ENCODE measurements around the gene RALB.
"Not testable (repeated sequence)": the region's sequence is repeated elsewhere in the genome, so short reads cannot be mapped to it uniquely, and the experiment has no call there.

RALB gene

GRCh38 chr2:120317180-120317533, 64.5 kb downstream of the RALB start:
- no peak for DNase-seq

GRCh38 chr2:120317916-120318315, 65.3 kb downstream of the RALB start:
- no peak for DNase-seq

GRCh38 chr2:120318626-120319025, 66.0 kb downstream of the RALB start:
- no peak for DNase-seq

GRCh38 chr2:120319123-120319522, 66.5 kb downstream of the RALB start:
- no peak for DNase-seq

- DNase-seq = no peak
These were observed 67.2 kb downstream of the RALB start for GRCh38 chr2:120319686-120320317.

GRCh38 chr2:120320318-120320851, 67.7 kb downstream of the RALB start:
- no peak for DNase-seq

GRCh38 chr2:120320887-120321556, 68.4 kb downstream of the RALB start:
- DNase-seq = not testable (repeated sequence)

DNA sequence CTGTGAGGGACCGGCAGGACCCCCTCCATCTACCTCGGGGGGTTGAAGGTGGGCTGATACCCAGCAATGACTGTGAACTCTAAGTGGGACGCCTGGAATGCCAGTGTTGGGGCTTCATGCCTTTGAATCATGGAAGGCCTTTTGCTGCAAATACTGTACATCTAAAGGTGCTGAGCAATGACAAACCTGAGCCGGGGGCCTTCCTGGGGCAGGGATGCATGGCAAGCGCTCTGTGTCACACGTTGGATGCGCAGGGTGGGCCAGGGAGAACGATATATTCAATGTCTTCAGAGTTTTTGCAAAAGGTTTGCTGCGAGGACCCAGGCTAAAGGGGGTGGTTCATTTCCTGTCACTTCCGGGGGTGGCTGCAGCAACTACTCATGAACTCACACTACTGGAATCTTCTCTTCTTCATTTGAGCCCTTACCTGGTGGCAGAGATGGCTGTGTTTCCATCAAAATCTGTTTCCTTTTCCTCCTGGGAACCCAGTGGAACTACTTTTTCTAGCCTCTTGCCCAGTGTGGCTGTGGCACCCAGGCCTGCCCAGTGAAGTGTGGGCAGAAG, 69.2 kb downstream of the RALB start:
- no peak for DNase-seq

DNA sequence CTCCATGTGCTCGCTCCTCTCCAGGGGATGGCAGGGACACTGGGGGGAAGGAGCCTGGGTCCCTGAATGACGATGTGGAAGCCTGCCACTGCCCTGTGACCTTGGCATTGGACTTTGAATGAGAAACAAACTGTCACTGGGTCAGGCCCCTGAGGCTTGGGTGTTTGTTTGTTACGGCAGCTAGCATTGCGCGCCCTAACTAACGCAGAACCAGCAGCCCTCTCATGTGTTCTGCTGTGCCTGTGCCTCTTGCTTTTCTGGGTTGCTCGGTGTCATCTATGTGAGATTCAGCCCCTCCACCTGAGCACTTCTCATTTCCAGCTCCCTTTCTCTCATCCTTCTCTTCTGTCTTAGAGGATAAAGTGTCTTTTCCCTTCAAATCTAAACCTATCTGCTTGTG, 69.7 kb downstream of the RALB start:
- DNase-seq = no peak

DNA sequence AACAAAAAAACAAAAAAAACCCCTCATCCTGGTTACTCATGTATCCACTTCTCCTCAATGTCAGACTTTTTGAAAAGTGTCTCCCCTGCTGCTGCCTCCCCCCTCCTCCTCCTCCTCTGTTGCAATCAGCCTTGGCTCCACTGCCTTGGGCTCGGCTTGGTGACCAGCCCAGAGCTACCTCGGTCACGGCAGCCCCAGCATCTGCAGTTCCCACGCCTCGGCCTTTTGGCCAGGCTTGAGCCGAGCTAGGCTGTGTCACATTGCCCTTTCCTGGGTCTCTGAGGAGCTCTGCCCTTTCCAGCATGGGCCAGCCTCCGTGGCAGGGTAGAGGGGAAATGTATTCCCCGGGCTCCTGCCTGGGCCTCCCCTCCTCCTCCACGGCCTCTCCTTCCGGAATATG, 70.6 kb downstream of the RALB start:
- no peak for DNase-seq

- DNase-seq = no peak
These were observed 71.3 kb downstream of the RALB start for GRCh38 chr2:120323807-120324399.

DNA sequence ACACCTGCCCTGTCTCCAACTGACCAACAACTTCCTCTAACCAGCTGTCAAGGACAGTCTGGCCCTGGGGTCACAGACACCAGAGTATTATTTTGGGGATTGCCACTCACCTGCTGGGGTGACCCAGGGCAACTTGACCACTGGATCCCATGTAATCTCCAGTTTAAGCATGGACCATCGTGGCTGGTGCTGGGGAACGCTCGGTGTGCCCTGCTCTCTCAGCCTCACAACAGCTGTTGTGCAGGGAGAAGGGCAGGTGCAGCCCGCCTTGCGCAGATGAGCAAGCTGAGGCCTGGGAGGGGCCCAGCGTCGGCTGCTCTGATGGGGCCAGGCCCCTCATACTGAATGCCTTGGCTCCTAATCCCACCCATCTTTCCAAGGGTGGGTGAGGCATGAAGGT, 72.3 kb downstream of the RALB start:
- DNase-seq = no peak

DNA sequence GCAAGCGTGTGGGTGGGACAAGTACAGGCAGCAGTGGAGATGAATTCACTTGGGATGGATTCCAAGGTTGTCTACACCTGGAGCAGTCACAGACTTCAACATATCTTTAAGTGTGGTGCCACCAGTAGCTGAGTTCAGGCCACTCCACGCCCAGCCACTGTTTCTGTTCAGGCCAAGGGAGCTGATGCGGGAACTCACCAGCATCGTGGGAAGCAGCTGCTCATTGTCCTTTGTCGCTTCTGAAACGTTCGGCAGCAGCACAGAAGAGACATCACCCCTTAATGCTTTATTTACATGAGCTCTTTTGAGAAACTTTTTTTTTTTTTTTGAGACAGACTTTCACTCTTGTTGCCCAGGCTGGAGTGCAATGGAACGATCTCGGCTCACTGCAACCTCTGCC, 73.4 kb downstream of the RALB start:
- no peak for DNase-seq

GRCh38 chr2:120330946-120331822, 78.5 kb downstream of the RALB start:
- DNase-seq = no peak

DNA sequence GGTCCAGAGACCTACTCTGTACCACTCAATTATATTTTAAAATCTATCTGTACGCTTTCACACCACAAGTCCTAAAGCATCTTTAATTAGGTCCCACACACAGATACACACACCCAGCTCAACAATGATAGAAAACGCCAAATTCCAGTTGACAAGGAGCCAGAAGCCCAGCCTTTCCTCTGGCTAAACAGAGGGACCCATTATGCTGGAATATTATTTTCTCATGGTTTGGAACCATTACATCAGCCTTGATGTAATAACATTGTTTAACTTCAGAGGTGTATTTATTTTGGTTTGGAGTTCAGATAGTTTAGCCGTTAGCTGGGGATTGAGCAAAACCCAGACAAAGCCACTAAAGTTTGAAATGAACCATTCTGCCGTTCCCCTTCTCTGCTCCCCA, 79.3 kb downstream of the RALB start:
- no peak for DNase-seq

DNA sequence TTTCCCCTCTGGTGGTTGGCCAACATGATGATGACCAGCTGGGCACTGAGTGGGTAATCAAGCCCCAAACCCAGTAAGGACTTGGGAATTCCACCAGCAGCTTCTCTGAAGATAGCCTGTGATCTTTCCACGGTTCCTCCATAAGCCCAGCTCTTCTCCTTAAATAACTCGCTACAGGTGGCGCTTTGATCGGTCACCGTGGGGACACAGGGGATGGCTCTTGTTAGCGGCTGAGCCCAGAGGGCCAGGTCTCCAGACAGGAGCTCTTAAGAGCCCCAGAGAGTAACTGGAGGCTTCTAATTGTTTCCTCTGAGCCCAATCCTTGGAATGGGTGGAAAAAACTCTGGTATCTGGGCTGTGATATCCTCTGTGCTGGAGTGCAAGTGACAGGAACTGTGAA, 79.7 kb downstream of the RALB start:
- DNase-seq = no peak

GRCh38 chr2:120334068-120334467, 81.4 kb downstream of the RALB start:
- no peak for DNase-seq

GRCh38 chr2:120336749-120337148, 84.1 kb downstream of the RALB start:
- DNase-seq = no peak

- peak; percentile 40 to 87 (median 70) for DNase-seq
These were observed 85.4 kb downstream of the RALB start for GRCh38 chr2:120338015-120338414.

DNA sequence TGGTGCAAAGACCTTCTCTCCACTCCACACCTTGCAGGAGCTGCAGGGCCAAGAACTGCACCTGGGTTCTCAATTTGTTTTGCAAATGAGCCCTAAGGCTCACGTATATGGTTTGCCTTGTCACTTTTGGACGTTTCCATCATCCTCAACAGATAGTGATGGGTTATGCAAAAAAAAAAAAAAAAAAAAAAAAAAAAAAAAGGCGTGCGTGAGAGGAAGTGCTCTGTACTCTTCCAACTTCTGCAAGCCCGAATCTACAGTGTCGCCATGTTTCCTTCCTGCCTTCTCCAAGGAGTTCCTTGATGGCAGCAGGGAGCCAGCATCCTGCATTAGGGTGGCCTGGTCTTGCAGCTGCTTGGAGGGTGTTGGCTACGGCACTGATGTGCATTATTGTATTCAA, 89.3 kb downstream of the RALB start:
- peak; percentile 4 to 42 (median 36) for DNase-seq

GRCh38 chr2:120342446-120342845, 89.8 kb downstream of the RALB start:
- DNase-seq = no peak

DNA sequence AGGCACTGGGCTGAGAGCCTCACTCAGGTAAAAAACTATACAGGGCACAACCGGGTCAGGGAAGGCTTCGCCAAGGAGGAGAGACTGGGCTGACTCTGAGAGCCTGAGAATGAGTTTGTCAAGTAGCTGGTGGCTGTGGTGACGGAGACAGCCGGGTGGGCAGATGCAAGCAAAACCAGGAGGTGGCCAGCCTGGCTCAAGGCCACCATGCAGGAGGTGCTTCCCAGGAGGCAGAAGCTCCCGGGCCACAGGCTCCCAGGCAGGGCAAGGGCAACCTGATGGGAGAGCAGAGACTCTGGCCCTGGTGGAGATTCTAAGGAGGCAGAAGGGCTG, 90.4 kb downstream of the RALB start:
- no peak for DNase-seq

Measured in suppressor macrophage (primary cell).